Parathyroid adenoma (tissue), 2 donors: Measurements from ENCODE around the gene RHBDF1.
"Not testable (repeated sequence)": the region's sequence is repeated elsewhere in the genome, so short reads cannot be mapped to it uniquely, and the experiment has no call there.

ENCODE experiments used
- H2AFZ ChIP-seq: fragments of 300-600 bp; sonication (generic); one replicate; pipeline ENCODE4 v1.7.0; 2017; ENCODE audit warnings: antibody characterized with exemption, mild to moderate bottlenecking
- H3K27ac ChIP-seq: fragments of 300-600 bp; sonication (generic); one replicate; pipeline ENCODE4 v1.7.0; 2017
- H3K27me3 ChIP-seq: fragments of 300-600 bp; sonication (generic); one replicate; pipeline ENCODE4 v1.7.0; 2017; ENCODE audit warnings: low read length; ENCODE audit not compliant: control insufficient read depth, insufficient read depth
- H3K36me3 ChIP-seq: fragments of 300-600 bp; sonication (generic); one replicate; pipeline ENCODE4 v1.7.0; 2017; ENCODE audit warnings: low read length; ENCODE audit not compliant: control insufficient read depth, insufficient read depth
- H3K4me1 ChIP-seq: fragments of 300-600 bp; sonication (generic); one replicate; pipeline ENCODE4 v1.7.0; 2017; ENCODE audit warnings: control low read depth
- H3K4me2 ChIP-seq: fragments of 300-600 bp; sonication (generic); one replicate; pipeline ENCODE4 v1.7.0; 2017; ENCODE audit warnings: low read length
- H3K4me3 ChIP-seq: fragments of 300-600 bp; sonication (generic); one replicate; pipeline ENCODE4 v1.7.0; 2017; ENCODE audit warnings: low read depth, low read length
- H3K79me2 ChIP-seq: fragments of 300-600 bp; sonication (generic); one replicate; pipeline ENCODE4 v1.7.0; 2017; ENCODE audit warnings: control low read depth
- H3K9ac ChIP-seq: fragments of 300-600 bp; sonication (generic); one replicate; pipeline ENCODE4 v1.7.0; 2017; ENCODE audit warnings: mild to moderate bottlenecking
- H3K9me3 ChIP-seq: fragments of 300-600 bp; sonication (generic); one replicate; pipeline ENCODE4 v1.7.0; 2017; ENCODE audit warnings: low read length; ENCODE audit not compliant: control insufficient read depth
- TF ChIP-seq, protein P1 (sequence below): fragments of 300-600 bp; sonication (generic); IDR thresholded peaks from one replicate; pipeline ENCODE4 v1.7.0; 2017; ENCODE audit warnings: antibody characterized with exemption, mild to moderate bottlenecking
- donor health status: primary hyperparathyroidism.

Gene RHBDF1

DNA sequence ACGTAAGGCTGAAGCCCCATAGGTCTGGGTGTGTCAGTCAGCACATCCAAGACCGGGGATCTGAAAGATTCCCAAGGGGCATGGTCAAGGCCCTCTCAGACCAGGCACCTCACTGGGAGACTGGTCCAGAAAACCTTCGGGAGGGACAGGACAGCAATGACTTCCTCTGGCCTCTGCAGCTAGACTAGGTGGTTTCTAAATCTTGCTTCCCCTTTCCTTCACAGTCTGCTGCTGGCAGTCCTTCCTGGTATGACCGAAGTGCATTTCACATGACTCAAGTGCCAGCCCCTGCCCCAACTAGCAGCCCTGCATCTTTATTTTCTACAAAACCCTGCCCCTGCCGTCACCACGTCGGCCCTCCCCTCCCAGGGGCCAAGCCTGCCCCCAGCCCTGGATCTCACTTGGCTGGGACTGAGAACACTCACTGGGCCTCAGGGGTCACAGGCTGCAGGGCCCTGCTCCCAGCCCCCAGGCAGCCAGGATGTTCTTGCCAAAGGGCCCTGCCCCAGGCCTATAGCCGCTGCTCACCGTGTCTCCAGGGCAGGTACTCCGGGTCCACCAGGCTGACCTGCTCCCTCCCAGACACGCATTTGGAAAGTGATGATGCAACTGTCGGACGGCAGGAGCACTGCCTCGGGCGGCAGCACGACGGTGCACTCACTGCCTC is 37.3 kb downstream of the RHBDF1 start:
- Histone ChIP-seq H3K9me3 (no peaks in the 10 kb centered on the region), H3K4me2 (no peak overlapping the region), H2AFZ (no peak overlapping the region), H3K9ac (no peak overlapping the region), H3K79me2 (no peaks in the 10 kb centered on the region), H3K4me1 (no peaks in the 10 kb centered on the region), H3K27ac (no peak overlapping the region), H3K36me3 (no peaks in the 10 kb centered on the region), H3K27me3 (no peaks in the 10 kb centered on the region), H3K4me3 (no peak overlapping the region)
- TF ChIP-seq, protein P1, sequence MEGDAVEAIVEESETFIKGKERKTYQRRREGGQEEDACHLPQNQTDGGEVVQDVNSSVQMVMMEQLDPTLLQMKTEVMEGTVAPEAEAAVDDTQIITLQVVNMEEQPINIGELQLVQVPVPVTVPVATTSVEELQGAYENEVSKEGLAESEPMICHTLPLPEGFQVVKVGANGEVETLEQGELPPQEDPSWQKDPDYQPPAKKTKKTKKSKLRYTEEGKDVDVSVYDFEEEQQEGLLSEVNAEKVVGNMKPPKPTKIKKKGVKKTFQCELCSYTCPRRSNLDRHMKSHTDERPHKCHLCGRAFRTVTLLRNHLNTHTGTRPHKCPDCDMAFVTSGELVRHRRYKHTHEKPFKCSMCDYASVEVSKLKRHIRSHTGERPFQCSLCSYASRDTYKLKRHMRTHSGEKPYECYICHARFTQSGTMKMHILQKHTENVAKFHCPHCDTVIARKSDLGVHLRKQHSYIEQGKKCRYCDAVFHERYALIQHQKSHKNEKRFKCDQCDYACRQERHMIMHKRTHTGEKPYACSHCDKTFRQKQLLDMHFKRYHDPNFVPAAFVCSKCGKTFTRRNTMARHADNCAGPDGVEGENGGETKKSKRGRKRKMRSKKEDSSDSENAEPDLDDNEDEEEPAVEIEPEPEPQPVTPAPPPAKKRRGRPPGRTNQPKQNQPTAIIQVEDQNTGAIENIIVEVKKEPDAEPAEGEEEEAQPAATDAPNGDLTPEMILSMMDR: no peak

DNA sequence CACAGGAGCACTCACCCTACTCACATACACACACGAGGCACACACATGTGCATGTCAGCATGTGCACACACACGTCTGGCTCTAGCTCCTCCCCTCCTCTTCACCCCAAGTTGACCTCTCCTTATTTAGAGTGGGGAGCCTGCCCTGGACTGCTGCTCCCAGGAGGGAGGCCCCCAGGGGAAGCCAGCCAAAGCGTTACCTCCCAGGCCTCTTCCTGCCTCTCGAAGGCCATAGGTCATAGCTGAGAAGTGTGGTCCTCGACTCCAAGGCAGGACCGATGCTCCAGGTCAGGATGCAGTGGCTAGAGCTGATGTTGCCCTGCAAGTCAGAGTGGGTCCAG is 37.8 kb downstream of the RHBDF1 start:
- Histone ChIP-seq H3K4me2 (no peak overlapping the region), H3K79me2 (no peaks in the 10 kb centered on the region), H2AFZ (no peak overlapping the region), H3K4me1 (no peaks in the 10 kb centered on the region), H3K9me3 (no peaks in the 10 kb centered on the region), H3K4me3 (no peak overlapping the region), H3K9ac (no peak overlapping the region), H3K27me3 (no peaks in the 10 kb centered on the region), H3K27ac (no peak overlapping the region), H3K36me3 (no peaks in the 10 kb centered on the region)
- TF ChIP-seq, protein P1: no peak

DNA sequence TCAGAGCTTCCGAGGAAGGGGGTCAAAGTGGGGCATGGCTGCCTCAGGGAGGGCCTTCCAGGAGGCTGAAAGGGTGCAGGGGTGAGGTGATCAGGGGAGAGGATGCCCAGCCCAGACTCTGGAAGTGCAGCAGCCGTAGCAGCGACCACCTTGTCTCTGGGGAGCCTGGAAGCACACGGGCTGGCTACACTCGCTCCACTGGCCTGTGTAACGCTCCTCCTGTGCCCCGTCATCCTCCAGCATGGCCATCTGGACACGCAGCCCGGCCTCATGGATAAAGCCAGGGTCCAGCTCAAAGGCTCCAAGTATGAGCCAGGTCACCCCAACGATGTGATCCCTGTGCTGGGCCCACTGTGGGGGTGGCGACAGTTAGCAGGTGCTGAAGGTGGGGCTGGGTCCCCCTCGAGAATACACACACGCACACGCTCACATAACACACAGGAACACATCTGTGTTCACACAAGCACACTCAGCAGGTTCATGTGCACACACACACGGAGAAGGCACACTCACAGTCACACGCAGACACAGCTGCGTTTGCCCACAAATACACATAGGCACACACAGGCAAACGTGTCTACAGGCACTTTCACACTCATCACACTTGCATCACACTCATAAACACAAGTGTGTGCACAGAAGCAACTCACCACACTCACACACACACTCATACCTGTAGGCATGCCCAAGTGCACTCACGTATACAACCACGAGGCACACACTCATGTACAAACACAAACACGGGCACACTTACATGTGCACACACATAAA is 38.4 kb downstream of the RHBDF1 start:
- TF ChIP-seq, protein P1: no peak
- Histone ChIP-seq H3K9ac (no peak overlapping the region), H3K4me1 (no peaks in the 10 kb centered on the region), H3K27me3 (no peaks in the 10 kb centered on the region), H3K9me3 (no peaks in the 10 kb centered on the region), H2AFZ (no peak overlapping the region), H3K4me3 (no peak overlapping the region), H3K79me2 (no peaks in the 10 kb centered on the region), H3K36me3 (no peaks in the 10 kb centered on the region), H3K27ac (no peak overlapping the region), H3K4me2 (no peak overlapping the region)

DNA sequence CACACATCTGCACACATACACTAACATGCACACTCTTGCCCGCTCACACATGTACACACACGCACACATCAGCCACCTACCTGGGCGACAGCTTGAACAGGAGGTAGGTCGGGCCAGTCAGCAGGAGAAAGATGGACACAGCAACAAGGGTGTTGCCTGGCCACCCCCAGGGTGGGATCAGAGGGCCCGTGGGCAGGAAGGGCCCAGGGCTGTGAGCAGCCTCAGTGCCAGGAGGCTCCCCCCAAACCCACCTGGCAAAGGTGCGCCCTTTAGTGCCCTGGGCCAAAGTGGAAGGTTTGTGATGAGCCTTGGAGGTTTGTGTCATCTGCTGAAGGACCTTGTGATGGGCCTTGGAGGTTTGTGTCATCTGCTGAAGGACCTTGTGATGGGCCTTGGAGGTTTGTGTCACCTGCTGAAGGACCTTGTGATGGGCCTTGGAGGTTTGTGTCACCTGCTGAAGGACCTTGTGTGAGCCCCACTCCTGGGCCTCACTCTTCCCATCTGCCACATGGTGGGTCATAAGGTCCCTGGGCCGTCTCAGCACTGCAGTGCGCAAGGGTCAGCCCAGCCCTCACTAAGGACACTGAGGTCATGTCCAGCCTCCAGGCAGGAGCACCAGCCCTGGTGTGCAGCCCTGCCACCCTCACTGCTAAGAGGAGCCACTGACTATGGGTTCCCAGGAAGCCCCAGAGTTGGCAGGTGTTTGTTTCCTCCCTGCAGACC is 39.1 kb downstream of the RHBDF1 start:
- not testable (repeated sequence) for H3K27ac ChIP-seq

DNA sequence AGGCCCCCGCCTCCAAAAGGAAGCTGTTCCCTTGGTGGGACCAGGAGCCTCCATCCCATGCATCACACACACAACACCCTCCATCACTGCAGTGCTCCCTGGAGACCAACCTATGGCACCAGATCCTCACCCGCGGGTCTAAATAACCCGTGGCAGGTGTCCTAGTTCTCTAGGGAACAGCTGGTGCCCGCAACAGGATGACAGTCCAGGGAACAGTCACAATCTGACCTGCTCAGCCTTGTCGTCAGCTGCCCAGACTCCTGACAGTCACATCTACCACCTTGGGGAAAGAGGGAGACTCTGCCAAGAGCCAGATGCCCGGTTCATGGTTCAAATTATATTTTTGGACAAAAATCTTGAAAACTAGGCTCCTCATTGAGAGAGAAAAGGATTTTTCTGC is 41.8 kb downstream of the RHBDF1 start:
- not testable (repeated sequence) for H3K27ac ChIP-seq, H3K9ac ChIP-seq, H3K9me3 ChIP-seq, H3K4me3 ChIP-seq, H3K79me2 ChIP-seq, H3K4me2 ChIP-seq, H3K4me1 ChIP-seq, H3K27me3 ChIP-seq, H3K36me3 ChIP-seq, H2AFZ ChIP-seq

More for the DNA sequence above, 39.1 kb downstream of the RHBDF1 start:
- not testable (repeated sequence) for H3K36me3 ChIP-seq, H3K79me2 ChIP-seq, H3K9ac ChIP-seq, H2AFZ ChIP-seq, H3K9me3 ChIP-seq, H3K4me3 ChIP-seq, H3K4me2 ChIP-seq, H3K4me1 ChIP-seq, H3K27me3 ChIP-seq

DNA sequence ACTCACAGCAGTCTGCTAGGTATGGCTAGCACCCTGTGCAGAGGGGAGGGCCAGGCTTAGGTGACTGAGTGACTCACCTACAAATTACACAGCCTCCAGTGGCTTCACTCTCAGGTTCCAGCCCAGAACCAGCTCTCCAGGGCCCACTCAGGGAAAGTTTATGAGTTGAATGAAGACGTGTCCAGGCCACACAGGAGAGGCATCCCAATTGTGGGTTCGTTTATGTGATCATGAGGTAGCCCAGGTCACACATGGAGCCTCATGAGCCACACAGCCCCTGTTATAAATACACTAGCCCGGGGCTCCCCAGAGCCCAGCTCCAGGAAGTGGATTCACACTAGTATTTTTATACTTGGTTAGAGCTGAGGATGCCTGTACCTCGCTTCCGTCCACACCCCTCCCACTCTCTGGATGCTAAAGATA is 46.5 kb downstream of the RHBDF1 start:
- H3K9me3 ChIP-seq, H3K4me3 ChIP-seq, H3K4me1 ChIP-seq, H3K9ac ChIP-seq, H3K27me3 ChIP-seq, H3K36me3 ChIP-seq, H3K79me2 ChIP-seq, H3K4me2 ChIP-seq, H2AFZ ChIP-seq, H3K27ac ChIP-seq: not testable (repeated sequence)

DNA sequence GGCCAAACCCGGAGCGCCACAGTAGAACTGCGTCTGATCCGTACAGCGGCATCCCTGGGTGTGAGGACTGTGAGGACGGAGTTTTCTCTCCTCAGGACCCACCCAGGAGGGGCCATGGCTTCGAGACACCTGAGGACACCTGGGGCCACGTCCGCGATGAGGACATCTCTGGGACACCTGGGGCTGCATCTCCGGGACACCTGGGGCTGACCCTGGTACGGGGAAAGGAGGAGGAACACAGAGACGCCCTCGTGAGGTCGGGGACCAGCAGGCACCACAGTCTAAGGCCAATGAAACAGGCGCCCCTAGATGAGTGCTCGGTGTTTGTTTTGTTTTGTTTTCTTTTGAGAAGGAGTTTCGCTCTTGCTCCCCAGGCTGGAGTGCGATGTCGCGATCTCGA is 48.3 kb downstream of the RHBDF1 start:
- not testable (repeated sequence) for H3K79me2 ChIP-seq, H3K27ac ChIP-seq, H3K9me3 ChIP-seq, H3K36me3 ChIP-seq, H3K27me3 ChIP-seq, H3K4me2 ChIP-seq, H2AFZ ChIP-seq, H3K9ac ChIP-seq, H3K4me1 ChIP-seq, H3K4me3 ChIP-seq

DNA sequence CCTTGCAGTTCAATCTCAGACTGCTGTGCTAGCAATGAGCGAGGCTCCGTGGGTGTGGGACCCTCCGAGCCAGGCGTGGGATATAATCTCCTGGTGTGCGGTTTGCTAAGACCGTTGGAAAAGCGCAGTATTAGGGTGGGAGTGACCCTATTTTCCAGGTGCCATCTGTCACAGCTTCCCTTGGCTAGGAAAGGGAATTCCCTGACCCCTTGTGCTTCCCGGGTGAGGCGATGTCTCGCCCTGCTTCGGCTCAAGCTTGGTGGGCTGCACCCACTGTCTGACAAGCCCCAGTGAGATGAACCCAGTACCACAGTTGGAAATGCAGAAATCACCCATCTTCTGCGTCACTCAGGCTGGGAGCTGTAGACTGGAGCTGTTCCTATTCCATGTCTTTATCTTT is 51.5 kb downstream of the RHBDF1 start:
- not testable (repeated sequence) for H2AFZ ChIP-seq, H3K79me2 ChIP-seq, H3K4me2 ChIP-seq, H3K27ac ChIP-seq, H3K4me3 ChIP-seq, H3K36me3 ChIP-seq, H3K9me3 ChIP-seq, H3K4me1 ChIP-seq, H3K27me3 ChIP-seq, H3K9ac ChIP-seq
